GM13976 (cell line): ENCODE results near the gene PRPS1L1.

ENCODE experiments used
- DNase-seq: peaks from one replicate; pipeline ENCODE4 v3.0.0; 2012; ENCODE audit warnings: low spot score
- in situ Hi-C: fragments of 300-500 bp; cut with MboI; formaldehyde crosslinking; loops from one replicate; pipeline ENCODE4 v1.12.0; 2022; ENCODE audit warnings: low sequenced_read_pairs, mixed read lengths, inconsistent platforms; ENCODE audit not compliant: unreplicated experiment
- TF ChIP-seq, protein P1 (sequence below): IDR thresholded peaks from 2 replicates; pipeline ENCODE4 v1.5.1; 2012; ENCODE audit warnings: borderline replicate concordance, mild to moderate bottlenecking; ENCODE audit not compliant: insufficient read depth; ENCODE audit errors: extremely low read depth, missing control alignments, control extremely low read depth

PRPS1L1 gene

DNA sequence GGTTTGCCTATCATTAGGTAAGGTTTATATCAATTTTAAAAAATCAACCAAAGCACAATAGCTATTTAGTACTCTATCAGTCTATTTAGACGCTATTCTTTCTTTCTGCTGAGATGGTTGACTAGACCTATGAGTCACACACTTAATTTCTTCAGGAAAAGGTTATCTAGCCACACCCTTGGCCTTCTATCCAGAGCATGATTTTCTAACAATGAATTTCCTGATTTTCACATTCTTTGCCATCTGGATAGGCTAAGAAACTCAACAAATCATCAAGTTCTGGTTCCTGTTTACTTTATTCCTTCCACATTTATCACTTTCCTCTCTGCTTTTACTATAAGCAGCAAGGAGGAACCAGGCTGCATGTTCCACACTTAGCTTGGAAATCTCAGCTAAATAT lies 8.1 kb downstream of the PRPS1L1 start:
- TF ChIP-seq, protein P1, sequence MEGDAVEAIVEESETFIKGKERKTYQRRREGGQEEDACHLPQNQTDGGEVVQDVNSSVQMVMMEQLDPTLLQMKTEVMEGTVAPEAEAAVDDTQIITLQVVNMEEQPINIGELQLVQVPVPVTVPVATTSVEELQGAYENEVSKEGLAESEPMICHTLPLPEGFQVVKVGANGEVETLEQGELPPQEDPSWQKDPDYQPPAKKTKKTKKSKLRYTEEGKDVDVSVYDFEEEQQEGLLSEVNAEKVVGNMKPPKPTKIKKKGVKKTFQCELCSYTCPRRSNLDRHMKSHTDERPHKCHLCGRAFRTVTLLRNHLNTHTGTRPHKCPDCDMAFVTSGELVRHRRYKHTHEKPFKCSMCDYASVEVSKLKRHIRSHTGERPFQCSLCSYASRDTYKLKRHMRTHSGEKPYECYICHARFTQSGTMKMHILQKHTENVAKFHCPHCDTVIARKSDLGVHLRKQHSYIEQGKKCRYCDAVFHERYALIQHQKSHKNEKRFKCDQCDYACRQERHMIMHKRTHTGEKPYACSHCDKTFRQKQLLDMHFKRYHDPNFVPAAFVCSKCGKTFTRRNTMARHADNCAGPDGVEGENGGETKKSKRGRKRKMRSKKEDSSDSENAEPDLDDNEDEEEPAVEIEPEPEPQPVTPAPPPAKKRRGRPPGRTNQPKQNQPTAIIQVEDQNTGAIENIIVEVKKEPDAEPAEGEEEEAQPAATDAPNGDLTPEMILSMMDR, result no peak
- in situ Hi-C loops, result no loop called here
- DNase-seq, result no peak

DNA sequence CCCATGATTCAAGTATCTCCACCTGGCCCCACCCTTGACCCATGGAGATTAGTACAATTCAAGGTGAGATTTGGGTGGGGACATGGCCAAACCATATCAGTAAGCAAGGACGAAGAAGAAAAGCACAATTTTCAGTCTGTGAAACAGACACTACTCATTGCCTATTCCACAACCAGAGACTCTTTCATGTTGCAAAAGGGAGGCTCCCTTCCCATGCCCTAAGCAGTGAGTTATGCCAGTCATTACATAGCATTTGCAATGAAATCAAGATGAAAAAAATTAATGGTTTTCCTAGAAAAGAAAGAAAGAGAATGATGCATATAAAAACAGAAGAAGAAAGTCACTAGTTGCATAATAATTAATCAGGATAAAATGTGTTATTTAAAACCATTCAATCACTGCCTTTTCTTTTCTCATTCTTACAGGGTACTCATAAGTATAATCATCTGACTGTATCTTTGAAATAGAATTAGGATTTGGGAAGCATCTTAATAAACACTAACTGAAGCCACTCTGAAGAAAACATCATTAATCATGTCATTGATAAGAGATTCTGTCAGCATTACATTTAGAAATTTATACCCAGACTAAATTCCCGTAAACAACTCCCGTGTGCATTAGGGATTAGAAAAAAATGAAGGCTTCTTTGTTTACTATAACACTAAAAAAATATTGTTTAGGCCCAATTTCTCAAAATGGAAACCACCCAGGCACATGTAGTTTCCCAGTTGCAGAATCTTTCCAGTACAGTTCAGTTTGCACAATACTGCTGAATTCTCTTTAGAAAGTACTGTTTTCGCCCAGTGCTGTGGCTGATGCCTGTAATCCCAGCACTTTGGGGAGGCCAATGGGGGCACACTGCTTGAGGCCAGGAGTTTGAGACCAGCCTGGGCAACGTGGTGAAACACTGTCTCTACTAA lies 9.1 kb downstream of the PRPS1L1 start:
- DNase-seq, result no peak
- TF ChIP-seq, protein P1, result no peak
- in situ Hi-C loops, result no loop called here

DNA sequence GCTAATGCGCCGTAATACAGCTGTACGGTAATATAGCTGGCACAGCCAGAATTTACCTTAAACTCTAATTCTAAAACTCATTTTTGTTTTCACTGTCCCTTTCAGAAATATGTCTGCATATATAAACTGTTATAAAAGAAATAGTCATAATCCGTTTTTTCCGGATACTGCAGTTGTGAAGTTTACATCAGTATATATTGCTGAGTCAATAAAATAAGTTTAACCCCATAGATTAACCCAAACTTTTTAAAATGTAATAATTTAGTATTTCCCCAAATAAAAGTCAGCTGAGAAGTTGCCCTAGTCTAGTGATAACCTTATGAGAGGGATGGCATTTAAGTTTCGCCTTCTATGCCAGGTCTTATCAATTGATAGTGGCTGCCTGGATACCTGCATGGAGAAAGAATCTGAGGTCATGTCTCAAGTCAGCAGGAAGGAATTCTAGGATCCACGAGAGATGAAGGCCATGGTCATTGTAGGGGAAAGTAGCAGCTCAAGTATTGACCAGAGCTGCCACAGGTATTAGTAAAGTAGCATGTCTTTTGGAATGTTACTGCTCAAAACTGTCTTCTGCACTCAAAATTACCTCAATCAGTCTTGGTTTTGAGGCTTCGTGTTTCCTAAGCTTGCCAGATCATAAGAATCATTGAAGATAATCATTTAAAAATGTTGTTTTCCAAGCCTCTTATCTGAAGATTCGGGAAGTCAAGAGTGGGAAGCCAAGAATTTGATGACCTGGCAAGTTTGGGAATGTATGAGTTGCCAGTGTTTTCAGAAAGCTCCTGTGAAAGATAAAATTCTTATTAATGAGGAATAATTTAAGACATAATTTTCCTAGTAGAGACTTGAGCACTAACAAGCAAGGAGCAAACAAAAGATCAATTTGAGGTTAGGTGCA lies 10.8 kb downstream of the PRPS1L1 start:
- in situ Hi-C loops, result no loop called here
- TF ChIP-seq, protein P1, result no peak
- no peak for DNase-seq

DNA sequence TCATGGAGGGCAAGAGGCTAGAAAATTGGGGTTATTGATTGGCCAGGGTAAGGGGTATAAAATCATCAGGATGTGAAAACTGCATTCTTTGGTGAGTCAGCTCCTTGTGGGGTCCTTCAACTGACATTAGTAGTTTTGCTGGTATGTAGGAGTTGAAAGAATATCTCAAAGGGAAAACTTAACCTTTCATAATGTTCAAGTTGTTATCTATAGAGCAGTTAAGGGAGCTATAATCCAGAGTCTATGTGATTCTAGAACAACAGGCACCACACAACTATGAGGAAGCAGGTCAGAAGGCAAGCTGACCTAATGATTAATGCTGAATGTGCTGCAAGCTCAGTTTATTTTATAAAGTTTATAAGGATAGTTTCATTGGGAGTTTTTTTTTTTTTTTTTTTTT lies 13.7 kb downstream of the PRPS1L1 start:
- DNase-seq, result no peak
- in situ Hi-C loops, result no loop called here
- TF ChIP-seq, protein P1, result no peak

DNA sequence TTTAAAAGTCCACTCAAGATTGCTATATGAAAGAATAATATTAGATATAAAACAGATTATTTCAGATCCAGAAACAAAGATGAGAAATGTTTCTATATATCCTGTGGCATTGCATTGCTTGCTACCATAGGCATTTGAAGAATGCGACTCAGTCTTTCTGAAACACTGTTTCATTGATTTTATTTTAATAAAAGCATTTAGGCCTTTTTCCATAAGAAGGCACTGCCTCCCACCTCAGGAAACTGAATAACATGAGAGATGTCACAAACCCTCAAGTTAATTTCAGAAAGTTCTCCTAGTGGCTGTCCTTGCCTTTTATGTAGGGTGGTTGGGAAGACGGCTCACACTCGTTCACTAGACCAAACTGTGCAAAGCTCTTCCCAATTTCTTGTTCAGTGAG lies 23.3 kb downstream of the PRPS1L1 start:
- DNase-seq, result no peak
- TF ChIP-seq, protein P1, result no peak
- in situ Hi-C loops, result no loop called here

DNA sequence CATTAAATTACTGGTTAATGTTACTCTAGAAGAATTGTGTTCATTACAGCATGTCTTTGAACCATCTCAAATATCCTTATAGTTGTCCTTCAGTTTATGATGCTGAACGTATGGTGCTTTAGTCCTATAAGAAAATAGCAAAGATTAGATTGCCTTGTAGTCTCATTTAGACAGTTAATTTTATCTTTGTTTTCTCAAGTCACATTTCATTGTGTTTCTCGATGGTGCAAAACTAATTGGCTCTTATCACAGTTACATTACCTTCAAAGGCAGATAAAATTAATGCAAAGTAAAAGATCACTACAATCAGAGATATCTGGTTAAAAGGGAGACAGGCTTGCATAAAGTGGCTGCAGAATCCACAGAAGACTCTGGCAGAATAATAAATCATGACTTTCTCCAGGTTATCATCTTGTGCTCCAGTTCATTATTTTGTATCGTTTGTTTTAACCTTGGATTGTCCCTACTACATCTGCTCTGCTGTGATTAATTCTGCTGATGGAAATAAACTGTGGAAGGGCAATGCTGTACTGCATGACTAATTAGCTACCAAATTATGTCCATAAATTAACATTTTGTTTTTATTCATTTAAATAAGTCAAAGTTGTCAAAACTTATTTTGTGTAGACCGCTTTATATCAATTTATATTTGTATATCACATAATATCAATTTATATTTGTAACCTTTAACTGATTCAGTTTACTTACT lies 24.2 kb downstream of the PRPS1L1 start:
- no peak for DNase-seq
- TF ChIP-seq, protein P1, result no peak
- in situ Hi-C loops, result no loop called here
